Neuronal stem cell (in vitro differentiated cells): ENCODE results near the gene MYO9B.

Experiments used
- DNase-seq: peaks from one replicate; pipeline ENCODE4 v3.0.0-alpha.2; 2013; ENCODE audit warnings: low spot score
- H2AFZ ChIP-seq: one replicate; pipeline ENCODE4 v1.6.1; 2013; ENCODE audit warnings: mild to moderate bottlenecking, low read length, inconsistent platforms
- H2AK5ac ChIP-seq: 2 replicates; pipeline ENCODE4 v1.6.1; 2013; ENCODE audit warnings: low read depth, mild to moderate bottlenecking, inconsistent platforms, low read length, moderate library complexity, mixed read lengths
- H2BK120ac ChIP-seq: 2 replicates; pipeline ENCODE4 v1.6.1; 2013; ENCODE audit warnings: low read depth, mild to moderate bottlenecking, inconsistent platforms, low read length, moderate library complexity, mixed read lengths
- H2BK12ac ChIP-seq: one replicate; pipeline ENCODE4 v1.6.1; 2013; ENCODE audit warnings: low read length, inconsistent platforms
- H2BK15ac ChIP-seq: 2 replicates; pipeline ENCODE4 v1.6.1; 2013; ENCODE audit warnings: mild to moderate bottlenecking, low read length, inconsistent platforms, mixed read lengths
- H2BK5ac ChIP-seq: one replicate; pipeline ENCODE4 v1.6.1; 2013; ENCODE audit warnings: inconsistent platforms, mild to moderate bottlenecking, low read length, moderate library complexity
- H3K14ac ChIP-seq: one replicate; pipeline ENCODE4 v1.6.1; 2013; ENCODE audit warnings: low read length, inconsistent platforms
- H3K18ac ChIP-seq: 2 replicates; pipeline ENCODE4 v1.6.1; 2013; ENCODE audit warnings: low read length, inconsistent platforms
- H3K23ac ChIP-seq: 2 replicates; pipeline ENCODE4 v1.6.1; 2013; ENCODE audit warnings: low read depth, mild to moderate bottlenecking, mixed read lengths, low read length, inconsistent platforms; ENCODE audit not compliant: poor library complexity
- H3K27ac ChIP-seq: replicated peaks from 3 replicates; pipeline ENCODE4 v1.5.1; 2013; ENCODE audit warnings: low read length, inconsistent platforms
- H3K27me3 ChIP-seq, 3 experiments: 2 replicates each; pipeline ENCODE4 v1.6.1; 2013; ENCODE audit warnings: low read length in 3 of 3, mild to moderate bottlenecking in 2 of 3, inconsistent platforms in 1 of 3, low read depth in 1 of 3, mixed read lengths in 1 of 3, moderate library complexity in 1 of 3; ENCODE audit not compliant: control insufficient read depth in 3 of 3, insufficient read depth in 3 of 3
- H3K36me3 ChIP-seq, 2 donors: replicated peaks in 1 of 2; 2 replicates each; pipeline ENCODE4 v1.6.1; 2013; ENCODE audit warnings: low read length in 2 of 2; ENCODE audit not compliant: control insufficient read depth in 2 of 2, insufficient read depth in 2 of 2
- H3K4ac ChIP-seq: 2 replicates; pipeline ENCODE4 v1.6.1; 2013; ENCODE audit warnings: inconsistent platforms, mild to moderate bottlenecking, low read length, moderate library complexity
- H3K4me1 ChIP-seq, 2 donors: 1 replicate in 1 of 2; 2 replicates in 1 of 2; pipeline ENCODE4 v1.6.1; 2013; ENCODE audit warnings: low read length in 2 of 2, low read depth in 1 of 2; ENCODE audit not compliant: control insufficient read depth in 2 of 2, insufficient read depth in 1 of 2
- H3K4me2 ChIP-seq: one replicate; pipeline ENCODE4 v1.6.1; 2013; ENCODE audit warnings: mild to moderate bottlenecking, low read length, inconsistent platforms; ENCODE audit not compliant: insufficient read depth, poor library complexity, severe bottlenecking
- H3K4me3 ChIP-seq, 2 donors: 2 replicates each; pipeline ENCODE4 v1.5.1; 2013; ENCODE audit warnings: low read length in 2 of 2, mild to moderate bottlenecking in 2 of 2, inconsistent platforms in 1 of 2, moderate library complexity in 1 of 2
- H3K79me1 ChIP-seq: one replicate; pipeline ENCODE4 v1.6.1; 2013; ENCODE audit warnings: low read depth, mild to moderate bottlenecking, inconsistent platforms, low read length, moderate library complexity
- H3K9ac ChIP-seq: one replicate; pipeline ENCODE4 v1.6.1; 2013; ENCODE audit warnings: mild to moderate bottlenecking, low read depth, low read length, inconsistent platforms; ENCODE audit not compliant: poor library complexity
- H3K9me3 ChIP-seq, 2 donors: replicated peaks in 1 of 2; 2 replicates each; pipeline versions ENCODE3 to v1.6.1; 2013; ENCODE audit warnings: low read length in 2 of 2, mild to moderate bottlenecking in 2 of 2, inconsistent platforms in 1 of 2, low read depth in 1 of 2, mixed read lengths in 1 of 2, moderate library complexity in 1 of 2; ENCODE audit not compliant: control insufficient read depth in 2 of 2, insufficient read depth in 1 of 2
- H4K8ac ChIP-seq: one replicate; pipeline ENCODE4 v1.6.1; 2013; ENCODE audit warnings: low read depth, mild to moderate bottlenecking, inconsistent platforms, low read length, moderate library complexity
- H4K91ac ChIP-seq: one replicate; pipeline ENCODE4 v1.6.1; 2013; ENCODE audit warnings: low read length, low read depth, mild to moderate bottlenecking, inconsistent platforms; ENCODE audit not compliant: poor library complexity
- WGBS, 2 donors: extraction: QIAGEN DNeasy Blood & Tissue Kit; methylation state at CpG; one replicate each; pipeline ENCODE4 v1.1.7; 2013; ENCODE audit warnings: missing lambda C conversion rate in 2 of 2, mixed read lengths in 1 of 2; ENCODE audit not compliant: insufficient read length in 2 of 2, insufficient replicate concordance in 1 of 2; ENCODE audit errors: extremely low coverage in 2 of 2; 5-methylcytosine and 5-hydroxymethylcytosine counted together

Gene MYO9B

DNA sequence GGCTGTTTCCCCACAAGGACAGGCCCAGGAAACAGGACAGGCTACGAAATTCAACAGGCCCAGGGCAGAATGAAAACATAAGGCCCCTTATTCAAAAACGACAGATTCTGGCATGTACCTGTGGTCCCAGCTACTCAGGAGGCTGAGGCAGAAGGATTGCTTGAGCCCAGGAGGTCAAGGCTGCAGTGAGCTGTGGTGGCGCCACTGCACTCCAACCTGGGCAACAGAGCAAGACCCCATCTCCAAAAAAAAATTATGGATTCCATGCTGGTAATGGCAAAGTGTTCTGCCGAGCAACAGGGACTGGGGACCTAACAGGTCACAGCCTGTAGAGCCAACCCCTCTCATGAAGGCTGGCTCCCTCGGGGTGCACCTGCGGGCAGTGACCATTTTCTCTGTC is 87.0 kb downstream of the MYO9B start:
- Histone ChIP-seq H2BK5ac (no peak overlapping the region), H4K91ac (no peak overlapping the region), H2AK5ac (no peak overlapping the region), H3K27me3 (no peaks in the 10 kb centered on the region), H2BK12ac (no peak overlapping the region), H3K4me3 (no peak overlapping the region), H3K9me3 (peaks cover 9 to 18% of the 10 kb centered on the region in 2 donors), H2BK120ac (no peak overlapping the region), H3K23ac (no peak overlapping the region), H3K79me1 (no peaks in the 10 kb centered on the region), H3K14ac (no peak overlapping the region), H3K18ac (no peak overlapping the region), H4K8ac (no peak overlapping the region), H3K4me2 (no peak overlapping the region), H3K27ac (no peak overlapping the region), H3K4me1 (no peaks in the 10 kb centered on the region), H3K9ac (no peak overlapping the region), H2AFZ (no peak overlapping the region), H3K36me3 (peaks cover 30 to 88% of the 10 kb centered on the region in 2 donors), H3K4ac (no peak overlapping the region), H2BK15ac (no peak overlapping the region)
- DNase-seq = no peak
- no CpG with 5 or more reads among the region's 6 CpGs for WGBS, 2 donors

- H3K4me1 ChIP-seq = no peaks in the 10 kb centered on the region
- H3K18ac ChIP-seq = no peak overlapping the region
- H3K9ac ChIP-seq = no peak overlapping the region
- no peak overlapping the region for H3K27ac ChIP-seq
- no peak overlapping the region for H3K4me3 ChIP-seq
- WGBS, 2 donors = no CpG with 5 or more reads among the region's 4 CpGs
- H4K91ac ChIP-seq = no peak overlapping the region
- H3K23ac ChIP-seq = no peak overlapping the region
- H4K8ac ChIP-seq = no peak overlapping the region
- H3K4ac ChIP-seq = no peak overlapping the region
- no peaks in the 10 kb centered on the region for H3K79me1 ChIP-seq
- no peak for DNase-seq
- no peak overlapping the region for H2BK120ac ChIP-seq
- no peak overlapping the region for H2AFZ ChIP-seq
- H2BK15ac ChIP-seq = no peak overlapping the region
- H3K27me3 ChIP-seq = no peaks in the 10 kb centered on the region
- H3K4me2 ChIP-seq = no peak overlapping the region
- no peak overlapping the region for H3K14ac ChIP-seq
- H2BK5ac ChIP-seq = no peak overlapping the region
- peaks cover 9 to 18% of the 10 kb centered on the region in 2 donors for H3K9me3 ChIP-seq
- H2AK5ac ChIP-seq = no peak overlapping the region
- H2BK12ac ChIP-seq = no peak overlapping the region
- peaks cover 37 to 91% of the 10 kb centered on the region in 2 donors for H3K36me3 ChIP-seq
Measured at GRCh38 chr19:17163652-17164051, 88.1 kb downstream of the MYO9B start.

DNA sequence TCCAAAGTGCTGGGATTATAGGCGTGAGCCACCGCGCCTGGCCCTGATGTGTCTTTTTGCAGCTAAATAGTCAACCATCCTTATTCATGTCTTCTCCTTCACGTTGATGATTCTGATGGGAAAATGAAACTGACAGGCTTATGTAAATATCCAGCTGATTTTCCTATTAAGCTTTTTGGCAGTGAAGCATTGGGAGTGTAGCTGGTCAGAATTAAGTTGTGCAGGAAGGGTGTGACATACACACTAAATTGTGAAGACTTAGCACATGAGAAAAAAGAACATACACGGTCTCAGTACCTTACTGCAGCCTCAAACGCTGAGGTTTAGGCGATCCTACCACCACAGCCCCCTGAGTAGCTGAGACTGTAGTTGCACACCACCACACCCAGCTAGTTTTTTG is 89.1 kb downstream of the MYO9B start:
- no peak overlapping the region for H2AK5ac ChIP-seq
- no peak overlapping the region for H2BK5ac ChIP-seq
- H3K23ac ChIP-seq = no peak overlapping the region
- H3K4ac ChIP-seq = no peak overlapping the region
- H3K14ac ChIP-seq = no peak overlapping the region
- H3K9me3 ChIP-seq = peaks cover 9 to 18% of the 10 kb centered on the region in 2 donors
- H3K4me1 ChIP-seq = no peaks in the 10 kb centered on the region
- H3K4me3 ChIP-seq = no peak overlapping the region
- WGBS, 2 donors = no CpG with 5 or more reads among the region's 7 CpGs
- H3K36me3 ChIP-seq = peaks cover 38 to 90% of the 10 kb centered on the region in 2 donors
- no peak overlapping the region for H2BK120ac ChIP-seq
- no peak for DNase-seq
- no peak overlapping the region for H4K8ac ChIP-seq
- H2AFZ ChIP-seq = no peak overlapping the region
- no peak overlapping the region for H4K91ac ChIP-seq
- H3K9ac ChIP-seq = no peak overlapping the region
- H3K27ac ChIP-seq = no peak overlapping the region
- H2BK15ac ChIP-seq = no peak overlapping the region
- no peaks in the 10 kb centered on the region for H3K79me1 ChIP-seq
- no peak overlapping the region for H2BK12ac ChIP-seq
- H3K4me2 ChIP-seq = no peak overlapping the region
- H3K18ac ChIP-seq = no peak overlapping the region
- H3K27me3 ChIP-seq = no peaks in the 10 kb centered on the region

- no peak overlapping the region for H2AK5ac ChIP-seq
- no peak overlapping the region for H3K18ac ChIP-seq
- H2BK15ac ChIP-seq = no peak overlapping the region
- no peak overlapping the region for H3K23ac ChIP-seq
- peaks cover 37 to 93% of the 10 kb centered on the region in 2 donors for H3K36me3 ChIP-seq
- no peaks in the 10 kb centered on the region for H3K27me3 ChIP-seq
- WGBS, 2 donors = no CpG with 5 or more reads among the region's 5 CpGs
- no peak overlapping the region for H2BK120ac ChIP-seq
- no peak overlapping the region for H3K4me3 ChIP-seq
- no peak overlapping the region for H3K9ac ChIP-seq
- no peak overlapping the region for H3K14ac ChIP-seq
- no peak overlapping the region for H3K4ac ChIP-seq
- no peak overlapping the region for H2AFZ ChIP-seq
- no peak overlapping the region for H2BK12ac ChIP-seq
- no peaks in the 10 kb centered on the region for H3K79me1 ChIP-seq
- H2BK5ac ChIP-seq = no peak overlapping the region
- no peak overlapping the region for H4K91ac ChIP-seq
- no peak for DNase-seq
- H3K27ac ChIP-seq = no peak overlapping the region
- H3K4me2 ChIP-seq = no peak overlapping the region
- H3K9me3 ChIP-seq = peaks cover 9 to 18% of the 10 kb centered on the region in 2 donors
- H3K4me1 ChIP-seq = no peaks in the 10 kb centered on the region
- no peak overlapping the region for H4K8ac ChIP-seq
Measured at GRCh38 chr19:17165715-17166114, 90.1 kb downstream of the MYO9B start.
